GM12865 (cell line): Measurements from ENCODE around the gene MRPL9.
A peak's percentile ranks its signal among the peaks of the same experiment; 100 is the strongest.

Experiments
- DNase-seq: peaks from one replicate; pipeline ENCODE4 v3.0.0; 2010; ENCODE audit warnings: low read depth
- H3K4me3 ChIP-seq: 2 replicates; pipeline ENCODE4 v1.5.1; 2011; ENCODE audit warnings: mild to moderate bottlenecking, low read depth, low read length, control low read depth
- TF ChIP-seq, protein P1 (sequence below): IDR thresholded peaks from 2 replicates; pipeline ENCODE4 v1.5.1; 2011; ENCODE audit warnings: low read length, control low read depth, low read depth, inconsistent platforms; ENCODE audit not compliant: insufficient read depth; ENCODE audit errors: missing control alignments

Gene MRPL9

DNA sequence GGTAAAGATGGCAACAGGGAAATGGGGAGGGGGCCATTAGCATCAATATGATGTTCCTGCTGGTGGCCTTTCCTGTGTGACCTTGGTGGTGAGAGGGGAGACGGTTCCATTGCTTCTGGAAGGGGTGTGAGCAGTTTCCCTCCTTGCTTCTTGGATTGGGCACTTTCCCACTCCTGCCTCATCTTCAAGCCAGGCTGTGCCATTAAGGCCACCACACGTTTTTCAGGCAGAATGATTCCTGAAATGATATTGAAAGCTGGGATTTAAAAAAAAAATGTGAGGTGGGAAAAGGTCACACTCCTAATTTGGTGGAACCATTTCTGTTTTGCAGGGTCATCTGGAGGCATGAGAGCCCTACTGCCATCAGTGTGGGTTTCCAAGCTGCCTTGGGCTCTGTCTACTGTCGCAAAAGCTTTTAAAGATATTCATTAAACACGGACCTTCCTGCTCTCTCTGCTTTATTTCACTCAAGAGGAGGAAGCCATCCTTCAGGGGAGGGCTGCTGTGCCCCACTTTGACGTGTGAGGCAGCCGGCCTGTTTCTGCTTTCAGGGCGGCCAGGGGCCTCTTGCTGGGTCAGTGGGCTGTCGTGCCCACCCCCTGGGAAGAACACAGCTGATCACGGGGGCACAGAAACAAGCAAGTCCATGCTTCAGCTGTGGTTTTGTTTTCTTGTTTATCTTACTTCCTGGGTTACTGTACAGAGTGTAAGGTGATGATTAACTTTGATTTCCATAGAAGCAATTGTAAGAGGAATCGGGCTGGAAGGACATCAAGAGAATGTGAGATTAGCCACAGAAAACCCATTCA lies 33.9 kb downstream of the MRPL9 start:
- no peak overlapping the region for H3K4me3 ChIP-seq
- no peak for DNase-seq
- TF ChIP-seq, protein P1, sequence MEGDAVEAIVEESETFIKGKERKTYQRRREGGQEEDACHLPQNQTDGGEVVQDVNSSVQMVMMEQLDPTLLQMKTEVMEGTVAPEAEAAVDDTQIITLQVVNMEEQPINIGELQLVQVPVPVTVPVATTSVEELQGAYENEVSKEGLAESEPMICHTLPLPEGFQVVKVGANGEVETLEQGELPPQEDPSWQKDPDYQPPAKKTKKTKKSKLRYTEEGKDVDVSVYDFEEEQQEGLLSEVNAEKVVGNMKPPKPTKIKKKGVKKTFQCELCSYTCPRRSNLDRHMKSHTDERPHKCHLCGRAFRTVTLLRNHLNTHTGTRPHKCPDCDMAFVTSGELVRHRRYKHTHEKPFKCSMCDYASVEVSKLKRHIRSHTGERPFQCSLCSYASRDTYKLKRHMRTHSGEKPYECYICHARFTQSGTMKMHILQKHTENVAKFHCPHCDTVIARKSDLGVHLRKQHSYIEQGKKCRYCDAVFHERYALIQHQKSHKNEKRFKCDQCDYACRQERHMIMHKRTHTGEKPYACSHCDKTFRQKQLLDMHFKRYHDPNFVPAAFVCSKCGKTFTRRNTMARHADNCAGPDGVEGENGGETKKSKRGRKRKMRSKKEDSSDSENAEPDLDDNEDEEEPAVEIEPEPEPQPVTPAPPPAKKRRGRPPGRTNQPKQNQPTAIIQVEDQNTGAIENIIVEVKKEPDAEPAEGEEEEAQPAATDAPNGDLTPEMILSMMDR = no peak

DNA sequence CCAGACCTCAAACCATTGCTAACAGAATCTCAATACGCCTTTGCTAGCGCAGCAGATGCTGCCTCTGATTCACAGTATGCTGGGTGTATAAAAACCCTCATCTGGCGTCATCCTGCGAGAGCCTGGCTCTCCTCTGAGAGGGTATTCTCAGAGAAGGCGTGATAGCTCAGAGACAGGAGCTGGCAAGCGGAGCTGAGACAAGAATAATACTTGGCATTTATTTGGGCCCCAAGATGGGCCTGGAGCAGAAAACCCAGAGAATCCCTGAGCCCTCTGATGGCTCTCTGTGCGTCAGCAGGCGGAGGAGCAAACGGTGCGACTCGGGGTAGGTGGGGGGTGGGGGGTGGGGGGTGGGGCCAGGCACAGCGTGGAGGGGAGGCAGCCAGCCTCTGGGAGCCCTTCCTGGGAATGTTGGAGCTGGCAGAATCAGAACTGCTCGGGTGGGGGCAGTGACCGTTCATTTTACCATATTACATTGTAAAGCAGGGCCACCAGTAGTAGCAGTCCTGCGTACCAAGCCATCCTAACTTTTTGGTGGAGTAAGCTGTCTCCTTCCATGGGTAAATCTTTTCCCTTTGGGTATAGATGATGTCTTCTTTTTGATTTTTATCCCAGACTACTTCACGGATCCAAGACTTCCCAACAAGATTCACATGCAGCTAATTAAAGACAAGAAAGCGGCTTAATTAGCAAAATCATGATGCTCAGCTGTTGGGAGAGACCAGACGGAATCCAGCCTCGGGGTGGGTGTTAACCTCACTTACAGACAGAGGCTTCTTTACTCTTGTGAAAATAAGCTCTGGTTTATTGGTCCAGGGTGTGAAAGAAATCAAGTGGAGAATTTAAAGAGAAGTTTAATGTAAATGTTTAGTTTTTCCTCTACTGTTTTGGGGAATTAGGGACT lies 34.9 kb downstream of the MRPL9 start:
- no peak for DNase-seq
- TF ChIP-seq, protein P1 = no peak

DNA sequence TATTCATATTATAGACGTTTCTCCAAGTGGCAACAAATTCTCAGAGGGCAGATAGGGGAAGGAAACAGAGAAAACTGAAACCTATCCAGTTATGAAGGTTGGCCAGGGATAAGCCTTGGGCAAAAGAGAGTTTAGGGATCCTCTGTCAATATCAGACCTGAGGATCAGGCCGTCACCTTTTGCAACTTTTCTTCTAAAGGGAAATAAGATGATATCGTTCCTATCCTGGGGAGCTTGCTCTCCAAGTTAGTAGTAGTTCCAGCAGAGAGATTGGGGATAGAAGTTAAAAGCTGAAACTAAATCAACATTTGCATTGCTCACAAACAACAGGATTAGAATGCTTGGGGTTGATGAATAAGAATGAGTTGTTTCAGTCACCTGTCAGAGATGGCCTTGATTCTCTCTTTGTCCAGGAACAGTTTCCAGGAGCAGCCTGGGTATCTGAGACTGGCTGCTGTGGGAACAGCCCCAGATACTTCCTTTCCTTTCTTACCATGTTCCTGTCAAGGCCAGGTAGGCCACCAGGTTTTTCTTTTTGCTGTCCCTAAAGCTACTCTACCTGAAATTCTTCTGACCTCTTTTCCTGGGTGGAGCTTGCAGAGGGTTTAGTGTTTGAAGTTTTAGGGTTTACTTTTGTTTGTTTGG lies 39.4 kb downstream of the MRPL9 start:
- DNase-seq = no peak
- TF ChIP-seq, protein P1 = no peak
- no peak overlapping the region for H3K4me3 ChIP-seq

More for the DNA sequence above, 34.9 kb downstream of the MRPL9 start:
- no peak overlapping the region for H3K4me3 ChIP-seq

DNA sequence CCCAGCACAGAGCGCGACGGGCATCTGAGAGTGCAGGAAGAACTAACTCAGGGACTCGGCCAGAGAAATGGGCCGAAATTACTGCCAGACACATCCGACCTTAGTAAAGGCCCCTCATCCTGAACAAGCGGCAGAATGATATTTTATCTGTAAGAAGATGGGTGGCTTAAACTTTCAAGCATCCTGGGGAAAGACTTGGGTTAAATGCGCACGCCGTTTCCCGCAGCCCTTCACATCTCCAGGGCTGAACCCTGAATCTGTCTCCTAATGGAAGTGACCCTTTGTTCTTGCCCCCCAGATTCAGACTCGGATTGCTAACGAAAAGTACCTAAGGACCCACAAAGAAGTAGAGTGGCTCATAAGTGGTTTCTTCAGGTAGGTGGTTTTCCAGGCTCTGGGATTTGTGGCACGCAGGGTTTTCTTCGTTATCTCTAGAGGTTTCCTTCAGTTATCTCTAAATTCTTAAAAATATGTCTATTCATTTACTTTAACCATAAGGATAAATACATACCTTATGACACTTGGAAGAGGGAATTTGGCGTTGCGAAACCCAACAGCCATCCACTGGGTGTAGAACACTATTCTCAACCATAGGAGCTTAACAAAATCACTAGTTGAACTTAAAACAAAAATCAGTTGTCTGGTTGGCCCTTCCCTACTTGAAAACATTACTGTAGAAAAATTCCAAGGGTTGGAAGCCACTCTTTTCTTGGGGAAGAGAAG lies 41.3 kb downstream of the MRPL9 start:
- no peak for DNase-seq
- TF ChIP-seq, protein P1 = no peak
- peak overlapping the region; percentile 35 for H3K4me3 ChIP-seq

DNA sequence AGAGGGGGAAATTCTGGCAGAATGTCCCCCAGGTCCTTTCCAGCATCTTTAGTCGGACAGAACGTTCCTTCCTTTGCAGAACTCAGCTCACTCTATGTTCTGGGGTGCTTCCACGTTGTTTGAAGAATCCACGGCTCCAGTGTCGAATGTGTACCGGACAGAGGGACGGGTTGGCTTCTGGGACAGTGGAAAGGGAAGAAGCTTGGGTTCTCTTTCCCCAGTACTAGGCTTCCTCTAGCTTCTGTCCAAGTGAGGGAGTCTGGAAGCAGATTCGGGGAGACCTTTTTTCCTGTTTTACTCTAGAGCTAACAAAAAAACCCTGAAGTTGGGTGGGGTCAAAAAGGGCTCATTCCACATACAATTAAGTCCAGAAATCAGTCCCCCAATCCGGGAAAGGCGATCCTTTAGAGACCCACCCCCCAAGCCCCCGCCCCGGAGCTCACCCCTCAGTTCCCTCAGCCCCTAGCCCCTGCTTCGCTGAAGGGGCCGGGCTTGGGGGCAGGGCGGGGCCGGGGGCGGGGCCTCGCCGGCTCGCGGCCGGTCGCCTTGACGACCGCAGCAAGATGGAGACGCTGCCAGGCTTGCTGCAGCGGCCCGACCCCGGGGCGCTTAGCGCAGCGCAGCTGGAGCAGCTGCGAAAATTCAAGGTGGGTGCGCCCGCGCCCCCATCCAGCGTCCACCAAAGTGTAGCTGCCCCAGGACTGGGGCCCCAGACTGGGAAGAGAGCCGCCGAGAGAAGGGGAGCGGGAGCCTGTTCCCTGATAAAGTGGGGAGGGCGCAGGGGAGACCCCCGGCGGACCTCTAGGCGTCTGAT lies 42.1 kb downstream of the MRPL9 start, which contains the start of gene RIIAD1:
RIIAD1 (plus strand) TSS at position 549 of the 814 bp plus-strand sequence; CDS start at position 564, 15 bp downstream.
- DNase-seq = peak; percentile 61
- peak within 1 kb of the TSS; percentile 35 for H3K4me3 ChIP-seq
- TF ChIP-seq, protein P1 = no peak
